Sigmoid colon (tissue), 7 donors: ENCODE measurements around the gene RNF144B. TPM values are rescaled to one million over a fixed set of nuclear protein-coding genes. Genes with fewer than 3 reads are reported as not detected.

ENCODE experiments used
- DNase-seq: peaks from one replicate; pipeline ENCODE4 v3.0.0-alpha.2; 2019
- H3K27ac ChIP-seq, 4 donors: fragments of 200-600 bp; sonication (generic); one replicate each; pipeline ENCODE4 v1.5.1; 2016 to 2019; ENCODE audit warnings: mild to moderate bottlenecking in 1 of 4
- H3K27me3 ChIP-seq, 3 donors: fragments of 200-600 bp; sonication (generic); one replicate each; pipeline ENCODE4 v1.5.1; 2019; ENCODE audit warnings: mild to moderate bottlenecking in 1 of 3
- H3K36me3 ChIP-seq, 4 donors: fragments of 200-600 bp; sonication (generic); one replicate each; pipeline ENCODE4 v1.5.1; 2016 to 2019
- H3K4me1 ChIP-seq, 4 donors: fragments of 200-600 bp; sonication (generic); one replicate each; pipeline ENCODE4 v1.5.1; 2017 to 2019
- H3K4me3 ChIP-seq, 4 donors: fragments of 200-600 bp; sonication (generic); one replicate each; pipeline ENCODE4 v1.5.1; 2017 to 2019; ENCODE audit warnings: mild to moderate bottlenecking in 2 of 4, moderate library complexity in 1 of 4
- H3K9me3 ChIP-seq, 4 donors: fragments of 200-600 bp in 3 of 4; sonication (generic) in 3 of 4; one replicate each; pipeline versions ENCODE4 v1.5.1 to v1.6.1; 2013 to 2019
- CTCF ChIP-seq, 4 experiments: fragments of 450-650 bp in 3 of 4; fragments of 200-600 bp in 1 of 4; IDR thresholded peaks; one replicate each; pipeline ENCODE4 v1.5.1; 2016 to 2019; ENCODE audit warnings: antibody characterized with exemption in 4 of 4, mild to moderate bottlenecking in 3 of 4, moderate library complexity in 2 of 4
- EP300 ChIP-seq, 4 donors: sonication (generic); formaldehyde crosslinking; IDR thresholded peaks; one replicate each; pipeline ENCODE4 v1.6.1; 2017; ENCODE audit warnings: antibody characterized with exemption in 4 of 4
- POLR2A ChIP-seq, 2 donors: fragments of 450-650 bp; IDR thresholded peaks; one replicate each; pipeline ENCODE4 v1.6.1; 2016; ENCODE audit warnings: antibody characterized with exemption in 2 of 2, mild to moderate bottlenecking in 2 of 2, moderate library complexity in 2 of 2
- POLR2AphosphoS5 ChIP-seq, 4 donors: sonication (generic); formaldehyde crosslinking; IDR thresholded peaks; one replicate each; pipeline ENCODE4 v1.6.1; 2017; ENCODE audit warnings: antibody characterized with exemption in 4 of 4
- WGBS, 2 donors: extraction: QIAGEN DNeasy Blood & Tissue Kit; methylation state at CpG; one replicate each; pipeline ENCODE4 v1.1.7; 2013; 5-methylcytosine and 5-hydroxymethylcytosine counted together
- intact Hi-C: fragments of 100-400 bp; cut with DNase I; formaldehyde crosslinking; loops from one replicate; pipeline ENCODE4 v1.15.1; 2023
- polyA plus RNA-seq, 3 donors: library from polyadenylated mRNA; stranded (reverse); fragments of 200-250 nt; gene quantifications; one replicate each; pipeline ENCODE4 v1.2.3, GENCODE V29; 2013
- total RNA-seq, 4 donors: library from RNA; depleted of rRNA; stranded (reverse); fragments of >200 nt; gene quantifications; one replicate each; pipeline ENCODE4 v1.1.0, GENCODE V29; 2016
- donor health status: healthy with polysubstance abuse.
- donor health status: Bipolar disorder and iron deficiency.
- donor health status: healthy.

Gene RNF144B
- total and polyA plus RNA-seq, 7 donors: 1.2 to 14.8 (median 4.6) TPM

- H3K36me3 ChIP-seq: no peaks in the 10 kb centered on the region
- H3K9me3 ChIP-seq: no peaks in the 10 kb centered on the region
- 70 to 79% methylated on average over 4 of the region's 4 CpGs for WGBS, 2 donors
- no peaks in the 10 kb centered on the region for H3K4me1 ChIP-seq
- no peak overlapping the region for H3K27ac ChIP-seq
- intact Hi-C loops: no loop called here
- TF ChIP-seq CTCF (IDR thresholded peaks at IDR 0.05): no peak
- no peak for TF ChIP-seq EP300 (IDR thresholded peaks at IDR 0.05)
- no peak for TF ChIP-seq POLR2A (IDR thresholded peaks at IDR 0.05)
- TF ChIP-seq POLR2AphosphoS5 (IDR thresholded peaks at IDR 0.05): no peak
- DNase-seq: no peak
- no peaks in the 10 kb centered on the region for H3K27me3 ChIP-seq
- no peak overlapping the region for H3K4me3 ChIP-seq
Observed at GRCh38 chr6:18493382-18493891, 106.3 kb downstream of the RNF144B start.

- Histone ChIP-seq H3K27ac (no peak overlapping the region), H3K4me1 (no peaks in the 10 kb centered on the region), H3K36me3 (no peaks in the 10 kb centered on the region), H3K27me3 (no peaks in the 10 kb centered on the region), H3K9me3 (no peaks in the 10 kb centered on the region), H3K4me3 (no peak overlapping the region)
- DNase-seq: no peak
- 14 to 28% methylated on average over 2 of the region's 2 CpGs for WGBS, 2 donors
- intact Hi-C loops: no loop called here
- no peak for TF ChIP-seq POLR2AphosphoS5 (IDR thresholded peaks at IDR 0.05)
Observed at GRCh38 chr6:18493925-18494324, 106.8 kb downstream of the RNF144B start.

GRCh38 chr6:18495236-18495635 lies 108.1 kb downstream of the RNF144B start:
- Histone ChIP-seq H3K27ac (no peak overlapping the region), H3K36me3 (no peaks in the 10 kb centered on the region), H3K27me3 (no peaks in the 10 kb centered on the region), H3K4me1 (no peaks in the 10 kb centered on the region), H3K4me3 (no peak overlapping the region), H3K9me3 (no peaks in the 10 kb centered on the region)
- 33 to 54% methylated on average over 2 of the region's 2 CpGs for WGBS, 2 donors
- TF ChIP-seq EP300 (IDR thresholded peaks at IDR 0.05) (no peak), POLR2AphosphoS5 (IDR thresholded peaks at IDR 0.05) (no peak)
- DNase-seq: no peak
- intact Hi-C loops: no loop called here

- Histone ChIP-seq H3K27ac (no peak overlapping the region), H3K4me3 (no peak overlapping the region), H3K4me1 (no peaks in the 10 kb centered on the region), H3K27me3 (no peaks in the 10 kb centered on the region), H3K36me3 (no peaks in the 10 kb centered on the region), H3K9me3 (no peaks in the 10 kb centered on the region)
- no peak for DNase-seq
- no peak for TF ChIP-seq EP300 (IDR thresholded peaks at IDR 0.05)
- TF ChIP-seq POLR2AphosphoS5 (IDR thresholded peaks at IDR 0.05): no peak
- no peak for TF ChIP-seq CTCF (IDR thresholded peaks at IDR 0.05)
- no peak for TF ChIP-seq POLR2A (IDR thresholded peaks at IDR 0.05)
- WGBS, 2 donors: 88 to 91% methylated on average over 3 of the region's 3 CpGs
- intact Hi-C loops: no loop called here
Observed at GRCh38 chr6:18496462-18496861, 109.3 kb downstream of the RNF144B start.

GRCh38 chr6:18497006-18497405 lies 109.9 kb downstream of the RNF144B start:
- Histone ChIP-seq H3K27me3 (no peaks in the 10 kb centered on the region), H3K36me3 (no peaks in the 10 kb centered on the region), H3K4me1 (no peaks in the 10 kb centered on the region), H3K9me3 (no peaks in the 10 kb centered on the region), H3K4me3 (no peak overlapping the region), H3K27ac (no peak overlapping the region)
- DNase-seq: no peak
- intact Hi-C loops: no loop called here
- WGBS, 2 donors: 92 to 93% methylated on average over 2 of the region's 2 CpGs
- TF ChIP-seq POLR2A (IDR thresholded peaks at IDR 0.05): no peak
- TF ChIP-seq CTCF (IDR thresholded peaks at IDR 0.05): no peak
- TF ChIP-seq POLR2AphosphoS5 (IDR thresholded peaks at IDR 0.05): no peak
- TF ChIP-seq EP300 (IDR thresholded peaks at IDR 0.05): no peak

GRCh38 chr6:18498408-18498807 lies 111.3 kb downstream of the RNF144B start:
- Histone ChIP-seq H3K27ac (no peak overlapping the region), H3K4me1 (peaks cover 0 to under 1% (median 0%) of the 10 kb centered on the region in 4 donors), H3K27me3 (no peaks in the 10 kb centered on the region), H3K9me3 (no peaks in the 10 kb centered on the region), H3K4me3 (no peak overlapping the region), H3K36me3 (no peaks in the 10 kb centered on the region)
- intact Hi-C loops: no loop called here
- TF ChIP-seq POLR2AphosphoS5 (IDR thresholded peaks at IDR 0.05) (no peak), EP300 (IDR thresholded peaks at IDR 0.05) (no peak), POLR2A (IDR thresholded peaks at IDR 0.05) (no peak), CTCF (IDR thresholded peaks at IDR 0.05) (no peak)
- 46 to 73% methylated on average over 2 of the region's 2 CpGs for WGBS, 2 donors
- DNase-seq: no peak
